Measurements from ENCODE around the gene NRIP1. TPM values are rescaled to one million over a fixed set of nuclear protein-coding genes. Genes with fewer than 3 reads are reported as not detected.

NRIP1 gene
- total RNA-seq, 4 donors from 2014 or later = 15.8 to 23.6 (median 18.0) TPM

- H3K27me3 ChIP-seq = no peaks in the 10 kb centered on the region
- 71% methylated on average over 1 of the region's 1 CpG for WGBS
- no peaks in the 10 kb centered on the region for H3K9me3 ChIP-seq
- H3K36me3 ChIP-seq = no peaks in the 10 kb centered on the region
- DNase-seq (ENCODE audit: low spot score in 2 of 2) = no peak
- no peak overlapping the region for H3K4me3 ChIP-seq
- no peak for TF ChIP-seq POLR2AphosphoS5 (IDR thresholded peaks at IDR 0.05)
- TF ChIP-seq POLR2A (IDR thresholded peaks at IDR 0.05) = no peak
- no peak for TF ChIP-seq EP300 (IDR thresholded peaks at IDR 0.05)
- TF ChIP-seq CTCF (IDR thresholded peaks at IDR 0.05) = no peak
- H3K4me1 ChIP-seq = peaks cover 52% of the 10 kb centered on the region
- H3K27ac ChIP-seq = no peak overlapping the region
These were observed 11.3 kb downstream of the NRIP1 start for GRCh38 chr21:15053500-15053899.

- WGBS = 86% methylated on average over 4 of the region's 4 CpGs
- DNase-seq (ENCODE audit: low spot score in 2 of 2) = no peak
- no peaks in the 10 kb centered on the region for H3K36me3 ChIP-seq
- TF ChIP-seq EP300 (IDR thresholded peaks at IDR 0.05) (no peak), POLR2AphosphoS5 (IDR thresholded peaks at IDR 0.05) (no peak), POLR2A (IDR thresholded peaks at IDR 0.05) (no peak), CTCF (IDR thresholded peaks at IDR 0.05) (no peak)
- H3K9me3 ChIP-seq = no peaks in the 10 kb centered on the region
- peaks cover 41% of the 10 kb centered on the region for H3K4me1 ChIP-seq
- H3K27ac ChIP-seq = no peak overlapping the region
- no peaks in the 10 kb centered on the region for H3K27me3 ChIP-seq
- no peak overlapping the region for H3K4me3 ChIP-seq
These were observed 12.4 kb downstream of the NRIP1 start for GRCh38 chr21:15052459-15052763.

- peaks cover 35% of the 10 kb centered on the region for H3K4me1 ChIP-seq
- no peak for TF ChIP-seq EP300 (IDR thresholded peaks at IDR 0.05)
- TF ChIP-seq CTCF (IDR thresholded peaks at IDR 0.05) = no peak
- no peak for TF ChIP-seq POLR2AphosphoS5 (IDR thresholded peaks at IDR 0.05)
- no peak overlapping the region for H3K4me3 ChIP-seq
- DNase-seq (ENCODE audit: low spot score in 2 of 2) = no peak
- H3K27me3 ChIP-seq = no peaks in the 10 kb centered on the region
- 70% methylated on average over 9 of the region's 9 CpGs for WGBS
- no peaks in the 10 kb centered on the region for H3K9me3 ChIP-seq
- no peak overlapping the region for H3K27ac ChIP-seq
- no peaks in the 10 kb centered on the region for H3K36me3 ChIP-seq
These were observed 12.9 kb downstream of the NRIP1 start for GRCh38 chr21:15051644-15052458.

GRCh38 chr21:15050568-15051377 lies 14.0 kb downstream of the NRIP1 start:
- no peak for TF ChIP-seq CTCF (IDR thresholded peaks at IDR 0.05)
- TF ChIP-seq EP300 (IDR thresholded peaks at IDR 0.05) = no peak
- TF ChIP-seq POLR2AphosphoS5 (IDR thresholded peaks at IDR 0.05) = no peak
- TF ChIP-seq POLR2A (IDR thresholded peaks at IDR 0.05) = no peak
- Histone ChIP-seq H3K4me1 (peaks cover 31% of the 10 kb centered on the region), H3K27me3 (no peaks in the 10 kb centered on the region), H3K27ac (no peak overlapping the region), H3K4me3 (no peak overlapping the region), H3K9me3 (no peaks in the 10 kb centered on the region), H3K36me3 (no peaks in the 10 kb centered on the region)
- no peak for DNase-seq (ENCODE audit: low spot score in 2 of 2)
- 88% methylated on average over 11 of the region's 11 CpGs for WGBS

GRCh38 chr21:15045017-15045416 lies 19.8 kb downstream of the NRIP1 start:
- DNase-seq (ENCODE audit: low spot score in 2 of 2) = no peak
- Histone ChIP-seq H3K4me1 (no peaks in the 10 kb centered on the region), H3K36me3 (no peaks in the 10 kb centered on the region), H3K9me3 (no peaks in the 10 kb centered on the region), H3K4me3 (no peak overlapping the region), H3K27ac (no peak overlapping the region), H3K27me3 (no peaks in the 10 kb centered on the region)
- TF ChIP-seq POLR2A (IDR thresholded peaks at IDR 0.05) = no peak
- WGBS = 92% methylated on average over 3 of the region's 3 CpGs

Data from suprapubic skin (tissue), 4 donors.